Activated B cell treated with CpG ODN at 0.5 μM for 24 hours (primary cell): Measurements from ENCODE around the gene COPZ2. TPM values are rescaled to one million over a fixed set of nuclear protein-coding genes. Genes with fewer than 3 reads are reported as not detected.

Source experiments
- ATAC-seq: fragments of 200-7000 bp; cut with Tn5 transposase; one replicate; pipeline ENCODE4 v1.10.0; 2021; ENCODE audit warnings: low read depth, mild to moderate bottlenecking, moderate library complexity
- CTCF ChIA-PET: fragments of 350-600 bp; sonication (Branson Sonifier 250); formaldehyde crosslinking; loops from one replicate; lab custom pipeline; 2021; ENCODE audit warnings: antibody characterized with exemption; lab: Charles Lee
- POLR2A ChIA-PET: fragments of 350-600 bp; sonication (Branson Sonifier 250); formaldehyde crosslinking; loops from one replicate; lab custom pipeline; 2021; ENCODE audit warnings: antibody characterized with exemption; lab: Charles Lee
- DNase-seq: peaks from one replicate; pipeline ENCODE4 v3.0.0; 2022
- H3K27ac Mint-ChIP-seq: one replicate; pipeline ENCODE4 v1.8.0; 2020; ENCODE audit warnings: mixed read lengths
- H3K27me3 Mint-ChIP-seq: one replicate; pipeline ENCODE4 v1.8.0; 2021; ENCODE audit warnings: mixed read lengths
- H3K36me3 Mint-ChIP-seq: one replicate; pipeline ENCODE4 v1.8.0; 2021; ENCODE audit warnings: low read depth, mixed read lengths
- H3K4me1 Mint-ChIP-seq: one replicate; pipeline ENCODE4 v1.8.0; 2021; ENCODE audit warnings: mixed read lengths
- H3K4me3 Mint-ChIP-seq: one replicate; pipeline ENCODE4 v1.8.0; 2020; ENCODE audit warnings: mild to moderate bottlenecking, mixed read lengths
- H3K9me3 Mint-ChIP-seq: one replicate; pipeline ENCODE4 v1.8.0; 2020; ENCODE audit warnings: mixed read lengths
- intact Hi-C: fragments of 100-400 bp; cut with micrococcal nuclease; formaldehyde crosslinking; loops from one replicate; pipeline ENCODE4 v1.15.1; 2024
- total RNA-seq: library from RNA; stranded (reverse); gene quantifications from 2 replicates; pipeline ENCODE4 v1.2.3, GENCODE V29; 2022
- TF ChIP-seq, protein P1 (sequence below): fragments of 200-600 bp; IDR thresholded peaks from one replicate; pipeline ENCODE4 v1.8.0; 2022; ENCODE audit warnings: antibody characterized with exemption, mild to moderate bottlenecking

The COPZ2 gene
- total RNA-seq, 1 donor from 2014 or later = 3.3 TPM

DNA sequence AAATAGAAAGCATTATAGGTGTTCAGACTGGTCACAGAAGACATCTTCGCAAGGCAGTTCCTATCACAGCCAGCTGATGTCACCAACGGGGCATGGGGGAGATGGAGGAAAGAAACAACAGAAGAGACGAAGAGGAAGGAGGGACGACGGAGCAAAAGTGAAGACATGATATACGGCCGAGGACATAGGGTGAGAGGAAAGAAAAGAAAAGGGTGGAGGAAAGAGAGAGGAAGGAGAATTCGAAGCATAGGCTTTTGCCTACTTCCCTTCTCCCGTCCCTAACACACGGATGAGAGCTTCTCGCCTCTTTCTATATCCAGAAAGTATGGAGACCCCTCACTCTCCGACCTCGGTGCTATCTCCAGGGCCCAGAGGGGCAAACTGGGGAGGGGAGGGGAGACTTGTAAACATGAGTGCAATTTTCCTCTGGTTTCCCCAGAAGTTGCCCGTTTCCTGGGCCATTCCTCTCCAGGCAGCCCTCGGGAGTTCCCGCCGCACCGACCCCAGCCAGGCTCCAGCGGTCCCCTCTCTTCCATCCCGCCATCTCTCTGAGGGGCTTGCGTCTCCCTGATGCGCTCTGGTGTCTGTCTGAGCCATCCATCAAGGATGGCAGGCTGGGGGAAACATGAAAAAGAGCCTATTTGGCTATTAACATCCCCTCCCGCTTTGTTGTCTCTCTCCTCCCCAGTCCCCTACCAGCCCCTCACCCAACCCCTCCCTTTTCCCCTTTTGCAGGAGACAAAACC lies 26.0 kb downstream of the COPZ2 start:
- DNase-seq = no peak
- H3K9me3 Mint-ChIP-seq = no peaks in the 10 kb centered on the region
- peak overlapping the region; percentile 78 for H3K4me3 Mint-ChIP-seq
- no peak overlapping the region for H3K27ac Mint-ChIP-seq
- intact Hi-C loops = loop anchor here (1.0 kb wide), 1 partner anchor 12 kb away; no protein-coding TSS in a partner anchor
- TF ChIP-seq, protein P1, sequence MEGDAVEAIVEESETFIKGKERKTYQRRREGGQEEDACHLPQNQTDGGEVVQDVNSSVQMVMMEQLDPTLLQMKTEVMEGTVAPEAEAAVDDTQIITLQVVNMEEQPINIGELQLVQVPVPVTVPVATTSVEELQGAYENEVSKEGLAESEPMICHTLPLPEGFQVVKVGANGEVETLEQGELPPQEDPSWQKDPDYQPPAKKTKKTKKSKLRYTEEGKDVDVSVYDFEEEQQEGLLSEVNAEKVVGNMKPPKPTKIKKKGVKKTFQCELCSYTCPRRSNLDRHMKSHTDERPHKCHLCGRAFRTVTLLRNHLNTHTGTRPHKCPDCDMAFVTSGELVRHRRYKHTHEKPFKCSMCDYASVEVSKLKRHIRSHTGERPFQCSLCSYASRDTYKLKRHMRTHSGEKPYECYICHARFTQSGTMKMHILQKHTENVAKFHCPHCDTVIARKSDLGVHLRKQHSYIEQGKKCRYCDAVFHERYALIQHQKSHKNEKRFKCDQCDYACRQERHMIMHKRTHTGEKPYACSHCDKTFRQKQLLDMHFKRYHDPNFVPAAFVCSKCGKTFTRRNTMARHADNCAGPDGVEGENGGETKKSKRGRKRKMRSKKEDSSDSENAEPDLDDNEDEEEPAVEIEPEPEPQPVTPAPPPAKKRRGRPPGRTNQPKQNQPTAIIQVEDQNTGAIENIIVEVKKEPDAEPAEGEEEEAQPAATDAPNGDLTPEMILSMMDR = no peak
- ChIA-PET POLR2A (interaction anchor here (0.6 to 1.9 kb wide), 5 partner anchors 9 to 41 kb away, joined by 3 to 7 read pairs (median 4); partner anchors contain the start of genes CDK5RAP3 and NFE2L1), CTCF (interaction anchor here (0.8 to 2.1 kb wide), 5 partner anchors 9 to 37 kb away, joined by 3 to 10 read pairs (median 6); partner anchors contain the start of gene NFE2L1)
- H3K27me3 Mint-ChIP-seq = peaks cover 16% of the 10 kb centered on the region
- H3K4me1 Mint-ChIP-seq = peaks cover 15% of the 10 kb centered on the region
- peak; percentile 69 for ATAC-seq
- no peaks in the 10 kb centered on the region for H3K36me3 Mint-ChIP-seq

DNA sequence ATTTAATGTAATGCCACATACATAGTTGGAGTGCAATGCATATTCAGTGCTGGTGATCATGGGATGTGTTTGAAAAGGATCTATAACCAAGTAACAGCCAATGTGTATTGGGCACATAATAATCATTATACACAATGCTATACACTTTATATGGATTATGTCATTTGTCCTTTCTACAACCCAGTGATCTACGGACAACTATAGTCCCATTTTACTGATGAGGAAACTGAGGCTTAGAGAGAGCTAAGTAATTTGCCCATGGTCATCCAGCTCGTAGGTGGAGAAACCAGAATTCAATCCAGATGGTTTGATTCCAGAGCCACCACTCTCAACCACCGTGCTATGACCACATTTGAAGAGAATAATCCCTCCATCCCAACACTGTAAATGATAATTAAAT lies 27.4 kb downstream of the COPZ2 start:
- TF ChIP-seq, protein P1 = no peak
- Mint-ChIP-seq H3K27ac (no peak overlapping the region), H3K4me3 (no peak overlapping the region), H3K4me1 (peaks cover 15% of the 10 kb centered on the region), H3K9me3 (no peaks in the 10 kb centered on the region), H3K36me3 (no peaks in the 10 kb centered on the region), H3K27me3 (peaks cover 19% of the 10 kb centered on the region)
- ATAC-seq = no peak
- ChIA-PET POLR2A (no interaction called here), CTCF (interaction anchor here (0.7 to 1.1 kb wide), 4 partner anchors 8 to 65 kb away, joined by 3 to 4 read pairs (median 3); no protein-coding TSS in a partner anchor)
- intact Hi-C loops = no loop called here
- no peak for DNase-seq

DNA sequence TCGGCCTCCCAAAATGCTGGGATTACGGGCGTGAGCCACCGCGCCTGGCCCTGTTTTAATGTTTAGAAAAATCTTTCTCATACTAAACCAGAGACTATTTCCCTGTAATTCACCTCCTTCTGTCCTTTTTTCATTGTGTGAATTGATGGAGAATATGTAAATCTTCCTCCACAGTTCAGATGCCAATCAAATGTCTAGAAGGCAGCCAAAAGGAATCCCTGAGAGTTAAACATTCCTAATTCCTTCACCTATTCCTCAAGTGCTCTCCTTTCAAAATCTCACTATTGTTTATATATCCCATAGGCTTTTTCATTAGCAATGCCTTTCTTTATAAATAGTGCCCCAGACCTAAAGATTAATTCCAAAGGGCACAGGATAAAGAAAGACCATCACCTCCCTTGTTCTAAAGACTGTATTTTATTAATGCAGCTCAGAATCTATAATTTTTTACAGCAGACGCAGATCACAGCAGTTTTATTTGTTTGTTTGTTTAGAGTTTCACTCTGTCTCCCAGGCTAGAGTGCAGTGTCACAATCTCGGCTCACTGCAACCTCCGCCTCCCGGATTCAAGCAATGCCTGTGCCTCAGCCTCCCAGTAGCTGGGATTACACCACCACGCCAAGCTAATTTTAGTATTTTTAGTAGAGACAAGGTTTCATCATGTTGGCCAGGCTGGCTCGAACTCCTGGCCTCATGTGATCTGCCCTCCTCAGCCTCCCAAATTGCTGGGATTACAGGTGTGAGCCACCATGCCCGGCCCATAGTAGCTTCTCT lies 30.5 kb downstream of the COPZ2 start:
- Mint-ChIP-seq H3K4me1 (peaks cover 13% of the 10 kb centered on the region), H3K27me3 (peaks cover 15% of the 10 kb centered on the region), H3K36me3 (no peaks in the 10 kb centered on the region), H3K27ac (no peak overlapping the region), H3K9me3 (no peaks in the 10 kb centered on the region), H3K4me3 (no peak overlapping the region)
- ATAC-seq (no peak), DNase-seq (no peak)
- TF ChIP-seq, protein P1 = no peak
- ChIA-PET CTCF (no interaction called here), POLR2A (interaction anchor here (0.7 kb wide), 1 partner anchor 15 kb away, joined by 3 read pairs; no protein-coding TSS in a partner anchor)
- intact Hi-C loops = no loop called here

DNA sequence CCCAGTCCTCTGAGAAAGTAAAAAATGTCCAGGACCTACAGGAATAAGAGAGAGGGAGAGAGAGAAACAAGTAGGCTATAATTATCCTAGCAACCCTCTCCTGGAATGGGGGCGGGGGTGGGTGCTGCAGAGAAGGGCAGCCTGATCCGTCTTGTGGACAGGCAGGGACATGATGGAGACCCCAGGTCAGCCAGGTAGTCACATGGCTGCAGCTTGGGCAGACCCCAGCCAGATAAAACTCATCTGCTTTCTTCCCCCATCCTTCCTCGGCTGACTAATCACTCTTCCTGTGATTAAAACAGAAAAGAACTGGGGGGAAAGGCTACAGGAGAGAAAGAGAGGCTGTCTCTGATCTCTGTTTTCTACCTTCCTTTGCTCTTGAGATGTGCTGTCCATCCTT lies 32.6 kb downstream of the COPZ2 start:
- ChIA-PET CTCF (no interaction called here), POLR2A (interaction anchor here (0.6 kb wide), 3 partner anchors 44 to 303 kb away, joined by 4 to 9 read pairs (median 4); no protein-coding TSS in a partner anchor)
- no peaks in the 10 kb centered on the region for H3K9me3 Mint-ChIP-seq
- DNase-seq (no peak), ATAC-seq (no peak)
- peaks cover 4% of the 10 kb centered on the region for H3K4me1 Mint-ChIP-seq
- no peak overlapping the region for H3K27ac Mint-ChIP-seq
- H3K36me3 Mint-ChIP-seq = no peaks in the 10 kb centered on the region
- no peak overlapping the region for H3K4me3 Mint-ChIP-seq
- TF ChIP-seq, protein P1 = no peak
- intact Hi-C loops = no loop called here
- peaks cover 12% of the 10 kb centered on the region for H3K27me3 Mint-ChIP-seq
